Stimulated activated CD8-positive, alpha-beta memory T cell treated with anti-CD3 and anti-CD28 coated beads, Interleukin-2, amount 100 ng/mL, for 48 hours (primary cell): ENCODE measurements around the gene LINC00305.

Source experiments
- DNase-seq, 2 donors: peaks; one replicate each; pipeline ENCODE4 v3.0.0-alpha.2; 2020; ENCODE audit warnings: low read depth in 2 of 2

Gene LINC00305

GRCh38 chr18:64115881-64116280 is 33.0 kb downstream of the LINC00305 start:
- no peak for DNase-seq

DNA sequence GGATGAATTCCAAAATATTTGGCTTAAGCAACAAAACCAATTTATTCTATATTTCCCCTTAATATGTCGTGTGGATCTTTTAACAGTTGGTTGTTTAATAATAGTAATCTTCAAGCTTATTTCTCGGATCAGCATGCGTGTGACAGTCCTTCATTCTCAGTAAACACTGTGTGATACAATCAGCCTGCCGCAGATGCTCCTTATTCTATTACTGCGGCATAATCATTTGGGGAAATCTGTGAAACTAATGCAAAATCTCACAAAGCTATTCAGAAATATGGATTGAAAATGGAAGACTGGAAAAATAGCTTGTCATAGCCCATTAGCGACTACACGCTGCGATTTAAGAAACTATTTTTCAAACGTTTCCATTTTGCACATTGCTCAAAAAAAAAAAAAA is 36.9 kb downstream of the LINC00305 start:
- no peak for DNase-seq

- DNase-seq = no peak
These were observed 38.0 kb downstream of the LINC00305 start for GRCh38 chr18:64110692-64111480.

- no peak for DNase-seq
These were observed 44.9 kb downstream of the LINC00305 start for GRCh38 chr18:64103986-64104385.

DNA sequence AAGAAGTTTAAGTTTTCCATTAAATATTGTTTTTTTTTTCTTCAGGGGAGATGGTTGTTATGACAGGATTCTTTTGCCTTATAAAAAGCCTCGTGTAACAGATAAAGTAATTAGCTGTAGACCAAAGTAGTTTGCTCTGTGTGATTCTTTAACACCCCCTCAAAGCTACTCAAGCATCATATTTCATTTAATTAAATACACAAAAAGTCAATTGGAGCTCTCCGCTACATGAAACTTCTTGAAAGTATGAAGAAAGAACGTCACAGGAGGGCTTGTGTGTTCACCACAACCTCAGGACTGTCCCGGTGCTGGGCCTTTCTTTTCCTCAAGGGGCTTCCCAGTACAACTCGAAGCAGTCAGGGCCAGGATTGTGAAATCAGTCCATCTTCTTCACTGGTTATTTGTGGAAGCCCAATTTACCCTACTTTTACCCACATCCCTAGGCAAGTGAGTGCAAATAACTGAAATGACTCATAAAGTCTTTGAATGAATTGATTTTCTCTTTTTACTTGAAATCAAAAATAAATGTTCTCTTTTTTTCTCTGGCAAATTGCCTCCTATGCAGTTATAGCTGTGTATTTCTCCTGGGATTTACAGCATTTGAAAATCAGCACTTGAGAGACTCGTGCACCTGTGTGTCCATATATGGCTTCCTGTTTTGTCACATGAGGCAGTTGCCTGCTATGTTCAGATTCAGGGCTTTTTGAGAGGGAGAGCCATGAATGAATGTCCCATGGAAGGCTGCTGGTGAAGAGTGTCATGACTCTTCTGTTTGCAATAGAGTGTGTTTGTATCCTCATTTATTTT is 48.6 kb downstream of the LINC00305 start:
- DNase-seq = no peak

DNA sequence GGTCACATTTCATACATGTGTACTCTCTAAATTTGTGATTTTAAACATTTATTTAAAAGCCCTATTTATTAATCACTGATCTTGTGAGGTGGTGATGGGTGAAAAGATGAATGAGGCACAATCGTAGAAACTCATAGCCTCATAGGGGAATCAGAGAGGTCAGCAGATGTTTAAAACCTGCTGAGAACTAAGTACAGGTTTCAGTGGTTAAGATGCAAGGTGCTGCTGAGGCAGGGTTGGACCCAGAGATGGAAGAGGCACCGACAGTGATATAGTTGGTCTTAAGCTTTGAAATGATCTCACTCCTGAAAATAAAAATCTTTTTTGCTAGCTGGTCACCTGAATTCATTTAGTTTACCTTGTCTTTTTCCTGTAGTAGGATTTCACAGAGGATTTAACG is 49.6 kb downstream of the LINC00305 start:
- DNase-seq = no peak

DNA sequence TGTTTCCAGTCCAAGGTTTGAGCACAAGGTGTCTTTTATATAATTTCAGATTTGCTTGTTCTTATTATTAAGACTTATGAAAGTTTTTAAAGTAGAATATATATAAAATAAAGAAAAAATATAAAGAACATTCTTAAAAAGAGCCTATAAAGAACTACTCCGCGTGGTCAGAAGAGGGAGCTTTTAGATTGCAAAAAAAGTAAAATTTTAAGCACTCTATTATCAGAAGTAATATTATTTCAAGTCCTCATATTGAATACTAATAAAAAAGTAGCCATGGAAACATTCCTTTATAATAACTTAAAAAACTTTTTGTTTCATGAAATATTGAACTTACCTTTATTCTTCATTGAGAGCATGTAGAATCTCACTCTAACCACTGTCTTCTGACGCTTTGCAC is 51.4 kb downstream of the LINC00305 start:
- no peak for DNase-seq

GRCh38 chr18:64095056-64095455 is 53.8 kb downstream of the LINC00305 start:
- no peak for DNase-seq

DNA sequence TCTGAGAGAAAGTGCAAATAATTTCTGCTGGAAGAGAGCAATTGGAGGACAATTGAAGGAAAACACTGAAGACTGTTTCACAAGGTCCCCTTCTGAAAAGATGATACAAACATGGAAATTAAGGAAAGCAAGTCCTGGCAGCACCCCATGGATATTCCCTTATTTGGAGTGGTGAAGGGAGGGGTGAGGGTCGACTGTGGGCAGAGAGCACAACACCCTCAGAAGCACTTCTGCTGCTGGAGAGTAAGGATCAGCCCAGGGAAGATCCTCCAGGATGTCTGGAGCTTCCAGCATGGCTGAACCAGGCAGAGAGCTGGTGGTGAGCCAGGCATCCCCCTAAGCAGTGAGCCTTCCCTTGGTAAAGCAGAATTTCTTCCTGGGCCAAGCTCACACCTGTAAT is 54.7 kb downstream of the LINC00305 start:
- DNase-seq = no peak

- no peak for DNase-seq
These were observed 57.4 kb downstream of the LINC00305 start for GRCh38 chr18:64091526-64091925.

GRCh38 chr18:64090876-64091275 is 58.0 kb downstream of the LINC00305 start:
- DNase-seq = no peak

DNA sequence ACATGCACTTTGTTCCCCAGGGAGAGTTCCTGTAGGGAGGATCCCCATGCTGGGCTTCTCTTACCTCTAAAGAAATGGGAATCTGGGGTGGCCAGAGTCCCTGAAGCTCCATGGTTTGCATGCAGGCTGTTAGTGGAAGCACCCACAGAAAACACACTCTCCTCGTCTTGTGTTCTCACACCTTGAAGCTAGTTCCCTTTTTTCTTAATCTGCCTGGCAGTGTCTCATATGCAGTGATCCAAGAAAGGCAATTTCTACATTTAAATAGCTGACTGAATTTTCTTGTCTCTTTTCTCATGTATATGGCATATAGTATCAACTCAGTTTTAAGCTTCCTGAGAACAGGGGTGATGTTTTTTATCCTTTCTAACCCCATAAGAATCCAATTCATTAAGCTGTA is 65.0 kb downstream of the LINC00305 start:
- DNase-seq = no peak

DNA sequence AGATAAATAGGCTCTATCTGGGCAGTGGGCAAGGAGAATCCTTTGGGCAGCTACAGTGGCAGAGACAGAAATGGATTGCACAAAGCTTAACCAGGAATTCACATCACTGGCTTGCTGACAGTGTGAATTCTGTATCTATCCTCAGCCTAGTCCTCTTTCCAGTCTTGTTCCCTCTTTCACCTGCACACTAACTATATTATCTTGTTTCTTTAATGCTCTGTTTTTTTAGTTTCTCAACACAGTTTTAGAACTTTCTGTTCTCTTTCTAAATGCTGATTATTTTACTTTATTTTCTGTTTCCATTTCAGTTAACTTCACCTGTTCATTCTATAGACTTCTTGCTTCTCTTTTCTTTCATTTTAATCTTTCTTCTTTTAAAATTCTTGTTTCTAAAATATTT is 66.4 kb downstream of the LINC00305 start:
- DNase-seq = no peak

DNA sequence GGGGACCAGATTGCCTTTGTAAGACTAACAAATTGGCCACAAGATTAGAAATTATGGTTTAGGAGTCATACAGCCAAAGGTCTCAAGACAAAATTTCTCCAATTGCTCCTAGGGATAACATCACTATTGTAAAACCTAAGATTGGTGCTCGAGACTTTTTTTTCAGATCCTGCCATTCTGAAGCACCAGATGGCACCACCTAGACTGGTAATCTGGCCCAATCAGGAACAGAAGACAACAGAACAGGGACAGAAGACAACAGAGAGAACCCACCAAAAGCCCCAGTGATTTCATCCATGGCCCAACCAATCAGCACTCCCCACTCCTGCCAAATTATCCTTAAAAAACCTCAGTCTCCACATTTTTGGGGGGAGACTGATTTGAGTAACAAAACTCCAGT is 66.8 kb downstream of the LINC00305 start:
- no peak for DNase-seq

GRCh38 chr18:64073971-64074370 is 74.9 kb downstream of the LINC00305 start:
- no peak for DNase-seq

DNA sequence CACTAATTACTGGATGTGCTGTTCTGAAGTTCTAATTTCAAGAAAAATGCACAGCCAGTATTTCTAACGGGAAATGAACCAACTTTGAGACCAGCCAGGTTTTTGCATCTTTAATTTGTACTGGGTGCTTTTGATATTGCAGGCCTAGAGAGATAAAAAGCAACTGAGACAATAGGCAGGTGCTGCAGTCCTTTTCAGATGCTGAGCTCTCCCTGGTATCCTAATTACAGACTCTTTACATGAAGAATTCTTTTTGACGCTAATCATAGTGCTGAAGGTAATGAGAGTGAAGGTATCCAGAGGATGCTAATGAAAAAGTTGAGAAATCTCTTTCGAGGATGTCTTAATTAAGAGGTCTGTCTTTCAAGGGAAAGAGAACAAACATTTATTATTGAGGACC is 93.9 kb downstream of the LINC00305 start:
- no peak for DNase-seq

- no peak for DNase-seq
These were observed 95.6 kb downstream of the LINC00305 start for GRCh38 chr18:64053246-64053645.

- DNase-seq = no peak
These were observed 96.1 kb downstream of the LINC00305 start for GRCh38 chr18:64052772-64053171.

- no peak for DNase-seq
These were observed 104.3 kb downstream of the LINC00305 start for GRCh38 chr18:64044616-64045015.

DNA sequence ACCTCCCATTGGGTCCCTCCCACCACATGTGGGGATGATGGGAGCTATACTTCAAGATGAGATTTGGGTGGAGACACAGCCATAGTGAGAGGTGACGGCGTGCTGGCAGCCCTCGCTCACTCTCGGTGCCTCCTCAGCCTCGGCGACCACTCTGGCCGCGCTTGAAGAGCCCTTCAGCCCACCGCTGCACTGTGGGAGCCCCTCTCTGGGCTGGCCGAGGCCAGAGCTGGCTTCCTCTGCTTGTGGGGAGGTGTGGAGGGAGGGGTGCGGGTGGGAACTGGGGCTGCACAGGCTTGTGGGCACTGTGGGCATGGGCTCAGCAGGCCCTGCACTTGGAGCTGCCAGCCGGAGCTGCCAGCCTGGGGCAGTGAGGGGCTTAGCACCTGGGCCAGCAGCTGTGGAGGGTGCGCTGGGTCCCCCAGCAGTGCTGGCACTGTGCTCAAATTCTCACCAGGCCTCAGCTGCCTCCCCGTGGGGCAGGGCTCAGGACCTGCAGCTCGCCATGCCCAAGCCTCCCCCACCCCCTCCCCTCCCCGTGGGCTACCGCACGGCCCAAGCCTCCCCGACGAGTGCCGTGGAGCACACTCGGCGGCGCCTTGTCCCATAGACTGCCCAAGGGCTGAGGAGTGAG is 106.0 kb downstream of the LINC00305 start:
- DNase-seq = no peak

DNA sequence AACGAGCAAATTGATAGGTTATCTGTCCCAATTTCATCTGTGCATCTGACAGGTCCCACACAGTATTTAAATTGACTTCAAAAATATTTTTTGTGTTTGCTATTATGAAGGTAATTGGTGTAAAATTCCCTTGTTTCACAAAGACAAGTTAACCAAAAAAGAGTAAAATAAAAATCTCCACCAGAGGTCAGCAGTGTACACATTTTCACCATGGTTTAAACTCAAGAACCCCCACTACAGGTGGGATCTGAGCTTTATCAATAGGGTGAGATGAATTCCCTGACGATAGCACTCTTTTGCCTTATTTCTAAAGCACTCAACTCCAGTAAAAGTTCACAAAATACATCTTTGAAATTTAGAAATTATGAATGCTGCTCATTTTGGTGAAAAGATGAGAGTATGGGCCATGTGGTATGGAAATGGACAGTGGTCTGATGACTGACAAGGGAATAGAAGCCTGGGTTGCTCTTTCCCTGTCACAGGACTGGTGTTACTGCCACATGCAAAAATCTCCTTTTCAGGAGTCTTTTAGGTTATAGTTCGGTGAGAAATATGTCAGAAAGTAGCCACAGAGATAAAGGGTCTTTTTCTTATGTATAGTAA is 111.0 kb downstream of the LINC00305 start:
- no peak for DNase-seq

DNA sequence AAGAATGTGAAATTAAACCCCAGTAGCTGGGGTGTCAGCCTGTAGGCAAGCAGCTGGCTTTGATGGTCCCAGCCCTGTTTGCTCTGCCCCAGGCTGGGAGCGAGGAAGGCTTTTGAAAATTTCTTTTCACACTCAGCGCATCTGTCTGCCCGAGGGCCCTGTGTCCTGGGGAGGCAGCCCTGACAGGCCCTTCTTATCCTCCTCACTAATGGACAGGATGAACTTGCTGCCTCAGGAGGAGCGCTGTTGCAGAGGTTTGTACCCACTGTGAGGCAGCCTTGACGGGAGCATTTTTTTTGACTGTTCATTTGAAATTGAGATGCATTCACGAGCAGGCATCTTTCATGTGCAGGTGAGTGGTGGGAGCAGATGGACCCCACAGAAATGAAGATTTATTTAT is 116.6 kb downstream of the LINC00305 start:
- no peak for DNase-seq
